Choroid plexus epithelial cell (primary cell): ENCODE measurements around the gene BAX.

Experiments
- DNase-seq: peaks from one replicate; pipeline ENCODE4 v3.0.0-alpha.2; 2010; ENCODE audit warnings: low read depth
- H3K4me3 ChIP-seq: 2 replicates; pipeline ENCODE4 v1.5.1; 2011; ENCODE audit warnings: low read depth, mild to moderate bottlenecking, control low read depth, low read length, moderate library complexity
- CTCF ChIP-seq: conservative IDR thresholded peaks from 2 replicates; pipeline ENCODE4 v1.5.1; 2011; ENCODE audit warnings: low read depth, mild to moderate bottlenecking, control low read depth, inconsistent platforms, low read length, moderate library complexity

Gene BAX

GRCh38 chr19:49006905-49007304 lies 52.2 kb downstream of the BAX start:
- DNase-seq: no peak
- TF ChIP-seq CTCF: no peak
- no peak overlapping the region for H3K4me3 ChIP-seq

GRCh38 chr19:49009828-49010227 lies 55.2 kb downstream of the BAX start:
- H3K4me3 ChIP-seq: no peak overlapping the region
- no peak for DNase-seq
- no peak for TF ChIP-seq CTCF

- TF ChIP-seq CTCF: no peak
- DNase-seq: no peak
- no peak overlapping the region for H3K4me3 ChIP-seq
Observed at GRCh38 chr19:49010453-49010852, 55.8 kb downstream of the BAX start.

GRCh38 chr19:49011194-49011593 lies 56.5 kb downstream of the BAX start:
- no peak for DNase-seq
- H3K4me3 ChIP-seq: no peak overlapping the region
- no peak for TF ChIP-seq CTCF
